Keratinocyte (primary cell): Measurements from ENCODE around the gene SEL1L3. TPM values are rescaled to one million over a fixed set of nuclear protein-coding genes. Genes with fewer than 3 reads are reported as not detected.

Experiments used
- DNase-seq: peaks from one replicate; pipeline ENCODE4 v3.0.0-alpha.2; 2011; ENCODE audit warnings: low read depth, missing footprints, low spot score
- FAIRE-seq: peaks from 2 replicates; lab custom pipeline; 2011; peaks lifted over from hg19 to GRCh38; lab: Jason Lieb, UNC
- H2AFZ ChIP-seq: 2 replicates; pipeline ENCODE4 v1.6.0; 2012; ENCODE audit warnings: low read length, control low read depth, inconsistent platforms; ENCODE audit not compliant: control insufficient read depth
- H3K27ac ChIP-seq: 2 replicates; pipeline ENCODE4 v1.5.1; 2011; ENCODE audit warnings: low read length; ENCODE audit not compliant: control insufficient read depth, insufficient read depth
- H3K27me3 ChIP-seq: 3 replicates; pipeline ENCODE4 v1.6.0; 2011; ENCODE audit warnings: low read length; ENCODE audit not compliant: control insufficient read depth, insufficient read depth; ENCODE audit errors: extremely low read depth
- H3K36me3 ChIP-seq, 2 experiments: 2 replicates in 1 of 2; 3 replicates in 1 of 2; pipeline ENCODE4 v1.5.1; 2011; ENCODE audit warnings: low read length in 2 of 2, mild to moderate bottlenecking in 1 of 2; ENCODE audit not compliant: control insufficient read depth in 2 of 2, insufficient read depth in 2 of 2; ENCODE audit errors: extremely low read depth in 1 of 2
- H3K4me1 ChIP-seq: 3 replicates; pipeline ENCODE4 v1.5.1; 2011; ENCODE audit warnings: low read length; ENCODE audit not compliant: control insufficient read depth, insufficient read depth; ENCODE audit errors: extremely low read depth
- H3K4me2 ChIP-seq: 3 replicates; pipeline ENCODE4 v1.6.0; 2011; ENCODE audit warnings: low read depth, low read length; ENCODE audit not compliant: control insufficient read depth, insufficient read depth; ENCODE audit errors: extremely low read depth
- H3K4me3 ChIP-seq, 3 experiments: fragments of 200-600 bp in 1 of 3; sonication (generic) in 1 of 3; 2 replicates in 2 of 3; 3 replicates in 1 of 3; pipeline ENCODE4 v1.5.1; 2011 to 2016; ENCODE audit warnings: low read length in 3 of 3, mild to moderate bottlenecking in 3 of 3, control low read depth in 2 of 3, inconsistent platforms in 1 of 3, low read depth in 1 of 3, mixed read lengths in 1 of 3, mixed run types in 1 of 3, moderate library complexity in 1 of 3; ENCODE audit not compliant: control insufficient read depth in 2 of 3, insufficient read depth in 2 of 3; ENCODE audit errors: extremely low read depth in 1 of 3
- H3K79me2 ChIP-seq: 2 replicates; pipeline ENCODE4 v1.6.0; 2012; ENCODE audit warnings: low read length; ENCODE audit not compliant: control insufficient read depth, insufficient read depth
- H3K9ac ChIP-seq: 3 replicates; pipeline ENCODE4 v1.6.0; 2011; ENCODE audit warnings: low read length; ENCODE audit not compliant: control insufficient read depth, insufficient read depth; ENCODE audit errors: extremely low read depth
- H3K9me1 ChIP-seq: 3 replicates; pipeline ENCODE4 v1.6.0; 2011; ENCODE audit warnings: low read length; ENCODE audit not compliant: control insufficient read depth, insufficient read depth; ENCODE audit errors: extremely low read depth
- H3K9me3 ChIP-seq: 2 replicates; pipeline ENCODE4 v1.5.1; 2012; ENCODE audit warnings: low read depth, low read length; ENCODE audit not compliant: control insufficient read depth
- H4K20me1 ChIP-seq: 3 replicates; pipeline ENCODE4 v1.6.0; 2011; ENCODE audit warnings: low read length; ENCODE audit not compliant: control insufficient read depth, insufficient read depth; ENCODE audit errors: extremely low read depth
- CTCF ChIP-seq, 3 experiments: IDR thresholded peaks in 1 of 3; conservative IDR thresholded peaks in 1 of 3; optimal IDR thresholded peaks in 1 of 3; 2 replicates in 2 of 3; 3 replicates in 1 of 3; pipeline versions ENCODE3 to v1.5.1; 2011; ENCODE audit warnings: low read length in 3 of 3, mild to moderate bottlenecking in 3 of 3, moderate library complexity in 2 of 3, control low read depth in 1 of 3, inconsistent platforms in 1 of 3; ENCODE audit not compliant: insufficient read depth in 2 of 3; ENCODE audit errors: extremely low read depth in 1 of 3
- EZH2 ChIP-seq: IDR thresholded peaks from one replicate; pipeline ENCODE4 v1.6.1; 2012; ENCODE audit warnings: inconsistent platforms, mild to moderate bottlenecking, low read length, moderate library complexity
- dilution Hi-C: fragments of 300-500 bp; cut with MboI; formaldehyde crosslinking; loops from one replicate; pipeline ENCODE4 v1.7.0; 2020; ENCODE audit warnings: low sequenced_read_pairs; ENCODE audit not compliant: extremely low pct_ligation_motif_present
- polyA plus RNA-seq, 5 experiments: library from polyadenylated mRNA; depleted of rRNA in 3 of 5; stranded (reverse) in 3 of 5; stranded (forward) in 1 of 5; unstranded in 1 of 5; fragments of >200 nt; gene quantifications; 1 replicate in 1 of 5; 2 replicates in 3 of 5; 3 replicates in 1 of 5; pipeline versions ENCODE4 v1.2.1 to v1.2.3, GENCODE V29; 2011 to 2012; ENCODE audit warnings: missing spikeins in 2 of 5, low read depth in 1 of 5, low replicate concordance in 1 of 5

Gene SEL1L3
- polyA plus RNA-seq, 1 donor (not counting 4 experiments of a cell fraction or from before 2014, with no cell fraction given): 67.9 TPM

GRCh38 chr4:25817059-25817681, 45.6 kb downstream of the SEL1L3 start:
- TF ChIP-seq EZH2: no peak
- TF ChIP-seq CTCF (optimal IDR thresholded peaks at IDR 0.05 in 1 of 3, IDR thresholded peaks at IDR 0.05 in 1 of 3, conservative IDR thresholded peaks at IDR 0.05 in 1 of 3; ENCODE audit: extremely low read depth in 1 of 3, insufficient read depth in 2 of 3, low read length in 3 of 3): no peak
- H3K4me1 ChIP-seq: peaks cover 53% of the 10 kb centered on the region
- H4K20me1 ChIP-seq: no peaks in the 10 kb centered on the region
- no peak overlapping the region for H3K4me2 ChIP-seq
- H3K27ac ChIP-seq: no peak overlapping the region
- FAIRE-seq (peak; percentile 17), DNase-seq (no peak)
- dilution Hi-C loops: no loop called here
- H3K4me3 ChIP-seq: no peak overlapping the region
- no peak overlapping the region for H3K9ac ChIP-seq
- H3K79me2 ChIP-seq: no peaks in the 10 kb centered on the region
- no peaks in the 10 kb centered on the region for H3K27me3 ChIP-seq
- no peak overlapping the region for H2AFZ ChIP-seq
- H3K9me1 ChIP-seq: no peaks in the 10 kb centered on the region
- H3K9me3 ChIP-seq: no peaks in the 10 kb centered on the region
- peaks cover 3 to 6% of the 10 kb centered on the region in 2 experiments for H3K36me3 ChIP-seq

DNA sequence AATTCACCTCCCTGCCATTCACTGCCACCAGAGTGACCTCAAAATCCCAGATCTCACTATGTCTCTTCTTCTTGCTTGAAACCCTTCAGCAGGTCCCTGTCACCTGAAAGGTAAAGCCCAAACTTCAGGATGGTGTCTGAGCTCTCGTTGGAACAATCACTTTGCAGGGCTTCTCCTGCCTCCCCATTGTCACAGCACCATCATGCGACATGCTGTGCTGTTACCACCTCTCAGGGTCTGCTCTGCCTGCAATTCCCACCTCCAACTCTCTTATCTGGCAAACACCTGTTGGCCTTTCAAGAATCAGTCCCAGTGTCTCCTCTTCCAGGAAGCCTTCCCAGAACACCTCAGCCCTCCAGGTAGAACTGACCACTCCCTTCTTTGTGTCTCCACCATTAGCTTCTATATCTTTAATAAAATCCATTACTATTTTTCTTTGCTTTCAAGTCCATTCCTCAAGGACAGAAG, 46.2 kb downstream of the SEL1L3 start:
- TF ChIP-seq EZH2: no peak
- no peak for TF ChIP-seq CTCF (optimal IDR thresholded peaks at IDR 0.05 in 1 of 3, IDR thresholded peaks at IDR 0.05 in 1 of 3, conservative IDR thresholded peaks at IDR 0.05 in 1 of 3; ENCODE audit: extremely low read depth in 1 of 3, insufficient read depth in 2 of 3, low read length in 3 of 3)
- Histone ChIP-seq H3K27me3 (no peaks in the 10 kb centered on the region), H3K36me3 (peaks cover 3 to 7% of the 10 kb centered on the region in 2 experiments), H3K27ac (no peak overlapping the region), H3K9me3 (no peaks in the 10 kb centered on the region), H4K20me1 (no peaks in the 10 kb centered on the region), H3K4me2 (peak overlapping the region; percentile 9), H3K4me3 (no peak overlapping the region), H3K79me2 (no peaks in the 10 kb centered on the region), H3K4me1 (peaks cover 53% of the 10 kb centered on the region), H3K9ac (no peak overlapping the region), H3K9me1 (no peaks in the 10 kb centered on the region), H2AFZ (no peak overlapping the region)
- dilution Hi-C loops: no loop called here
- no peak for DNase-seq
- no peak for FAIRE-seq
